Activated T-cell treated with anti-CD3 and anti-CD28 coated beads, Interleukin-2, amount 50 U/mL, for 4 hours (primary cell): Measurements from ENCODE around the gene SELE. TPM values are rescaled to one million over a fixed set of nuclear protein-coding genes. Genes with fewer than 3 reads are reported as not detected.
A peak's percentile ranks its signal among the peaks of the same experiment; 100 is the strongest.
"Not testable (repeated sequence)": the region's sequence is repeated elsewhere in the genome, so short reads cannot be mapped to it uniquely, and the experiment has no call there.

Experiments
- ATAC-seq, 2 donors: fragments of 200-7000 bp; cut with Tn5 transposase; one replicate each; pipeline ENCODE4 v1.10.0; 2021
- DNase-seq: peaks from one replicate; pipeline ENCODE4 v3.0.0-alpha.2; 2020
- H3K27me3 Mint-ChIP-seq: one replicate; pipeline ENCODE4 v1.8.0; 2021; ENCODE audit warnings: low read depth, mixed read lengths
- H3K36me3 Mint-ChIP-seq: one replicate; pipeline ENCODE4 v1.8.0; 2022; ENCODE audit warnings: mixed read lengths; ENCODE audit not compliant: insufficient read depth
- H3K4me1 Mint-ChIP-seq: one replicate; pipeline ENCODE4 v1.8.0; 2021; ENCODE audit warnings: low read depth, mixed read lengths
- H3K4me3 Mint-ChIP-seq: one replicate; pipeline ENCODE4 v1.8.0; 2021; ENCODE audit warnings: mild to moderate bottlenecking, moderate library complexity, mixed read lengths
- H3K9me3 Mint-ChIP-seq: one replicate; pipeline ENCODE4 v1.8.0; 2021; ENCODE audit warnings: mixed read lengths
- total RNA-seq, 3 donors: library from RNA; stranded (reverse); gene quantifications; one replicate each; pipeline ENCODE4 v1.2.1, GENCODE V29; 2021

Gene SELE
- total RNA-seq, 3 donors from 2014 or later: not detected

GRCh38 chr1:169741666-169742394 lies 8.0 kb upstream of the SELE start:
- H3K27me3 Mint-ChIP-seq: peaks cover 8% of the 10 kb centered on the region
- H3K4me3 Mint-ChIP-seq: no peak overlapping the region
- DNase-seq (no peak), ATAC-seq (no peak)
- no peaks in the 10 kb centered on the region for H3K9me3 Mint-ChIP-seq
- H3K4me1 Mint-ChIP-seq: no peaks in the 10 kb centered on the region
- no peaks in the 10 kb centered on the region for H3K36me3 Mint-ChIP-seq

GRCh38 chr1:169739980-169740379 lies 6.1 kb upstream of the SELE start:
- Mint-ChIP-seq H3K4me1 (no peaks in the 10 kb centered on the region), H3K27me3 (peaks cover 15% of the 10 kb centered on the region), H3K9me3 (no peaks in the 10 kb centered on the region), H3K36me3 (no peaks in the 10 kb centered on the region), H3K4me3 (no peak overlapping the region)
- DNase-seq (no peak), ATAC-seq (no peak)

GRCh38 chr1:169731446-169731845 lies 2.4 kb downstream of the SELE start:
- Mint-ChIP-seq H3K4me1 (no peaks in the 10 kb centered on the region), H3K9me3 (no peaks in the 10 kb centered on the region), H3K27me3 (peaks cover 11% of the 10 kb centered on the region), H3K36me3 (no peaks in the 10 kb centered on the region), H3K4me3 (no peak overlapping the region)
- DNase-seq: no peak
- no peak for ATAC-seq

GRCh38 chr1:169729991-169730390 lies 3.9 kb downstream of the SELE start:
- peaks cover 7% of the 10 kb centered on the region for H3K27me3 Mint-ChIP-seq
- H3K36me3 Mint-ChIP-seq: no peaks in the 10 kb centered on the region
- H3K4me3 Mint-ChIP-seq: no peak overlapping the region
- H3K9me3 Mint-ChIP-seq: no peaks in the 10 kb centered on the region
- ATAC-seq (no peak), DNase-seq (no peak)
- H3K4me1 Mint-ChIP-seq: no peaks in the 10 kb centered on the region

- peaks cover 7% of the 10 kb centered on the region for H3K27me3 Mint-ChIP-seq
- no peak for ATAC-seq
- H3K4me1 Mint-ChIP-seq: no peaks in the 10 kb centered on the region
- H3K9me3 Mint-ChIP-seq: no peaks in the 10 kb centered on the region
- no peak for DNase-seq
- H3K36me3 Mint-ChIP-seq: no peaks in the 10 kb centered on the region
- no peak overlapping the region for H3K4me3 Mint-ChIP-seq
Measured at GRCh38 chr1:169727307-169727706, 6.6 kb downstream of the SELE start.

- H3K27me3 Mint-ChIP-seq: peaks cover 7% of the 10 kb centered on the region
- ATAC-seq: no peak
Measured at GRCh38 chr1:169726851-169727250, 7.0 kb downstream of the SELE start.

GRCh38 chr1:169725930-169726329 lies 7.9 kb downstream of the SELE start:
- Mint-ChIP-seq H3K4me1 (no peaks in the 10 kb centered on the region), H3K27me3 (peaks cover 4% of the 10 kb centered on the region), H3K9me3 (no peaks in the 10 kb centered on the region), H3K4me3 (no peak overlapping the region), H3K36me3 (no peaks in the 10 kb centered on the region)
- DNase-seq (no peak), ATAC-seq (no peak)

More at GRCh38 chr1:169726851-169727250, 7.0 kb downstream of the SELE start:
- Mint-ChIP-seq H3K9me3 (no peaks in the 10 kb centered on the region), H3K36me3 (no peaks in the 10 kb centered on the region), H3K4me3 (no peak overlapping the region), H3K4me1 (no peaks in the 10 kb centered on the region)
- DNase-seq: no peak

GRCh38 chr1:169724168-169724567 lies 9.7 kb downstream of the SELE start:
- peaks cover 4% of the 10 kb centered on the region for H3K27me3 Mint-ChIP-seq
- no peaks in the 10 kb centered on the region for H3K4me1 Mint-ChIP-seq
- H3K36me3 Mint-ChIP-seq: no peaks in the 10 kb centered on the region
- no peaks in the 10 kb centered on the region for H3K9me3 Mint-ChIP-seq
- no peak overlapping the region for H3K4me3 Mint-ChIP-seq
- DNase-seq (no peak), ATAC-seq (no peak)

- Mint-ChIP-seq H3K9me3 (no peaks in the 10 kb centered on the region), H3K36me3 (no peaks in the 10 kb centered on the region), H3K27me3 (peaks cover 4% of the 10 kb centered on the region), H3K4me3 (no peak overlapping the region), H3K4me1 (no peaks in the 10 kb centered on the region)
- no peak for ATAC-seq
- no peak for DNase-seq
Measured at GRCh38 chr1:169723763-169724162, 10.1 kb downstream of the SELE start.

GRCh38 chr1:169722779-169723178 lies 11.1 kb downstream of the SELE start:
- Mint-ChIP-seq H3K4me3 (no peak overlapping the region), H3K9me3 (no peaks in the 10 kb centered on the region), H3K36me3 (no peaks in the 10 kb centered on the region), H3K27me3 (peaks cover 4% of the 10 kb centered on the region), H3K4me1 (no peaks in the 10 kb centered on the region)
- ATAC-seq (no peak), DNase-seq (no peak)

- ATAC-seq, H3K4me3 Mint-ChIP-seq, H3K36me3 Mint-ChIP-seq: not testable (repeated sequence)
Measured at GRCh38 chr1:169715100-169715499, 18.8 kb downstream of the SELE start.

GRCh38 chr1:169713090-169713489 lies 20.8 kb downstream of the SELE start:
- not testable (repeated sequence) for DNase-seq, H3K27me3 Mint-ChIP-seq, H3K4me3 Mint-ChIP-seq, H3K9me3 Mint-ChIP-seq, H3K36me3 Mint-ChIP-seq, ATAC-seq
- peaks cover 22% of the 10 kb centered on the region for H3K4me1 Mint-ChIP-seq

More at GRCh38 chr1:169715100-169715499, 18.8 kb downstream of the SELE start:
- peaks cover 10% of the 10 kb centered on the region for H3K4me1 Mint-ChIP-seq
- not testable (repeated sequence) for H3K27me3 Mint-ChIP-seq, H3K9me3 Mint-ChIP-seq, DNase-seq

- Mint-ChIP-seq H3K4me1 (peaks cover 24% of the 10 kb centered on the region), H3K4me3 (peak overlapping the region; percentile 84), H3K36me3 (peaks cover 12% of the 10 kb centered on the region), H3K27me3 (peaks cover 3% of the 10 kb centered on the region), H3K9me3 (peaks cover 1% of the 10 kb centered on the region)
- ATAC-seq (no peak), DNase-seq (no peak)
Measured at GRCh38 chr1:169712309-169712631, 21.6 kb downstream of the SELE start.

GRCh38 chr1:169711469-169712308 lies 22.2 kb downstream of the SELE start, which contains the start of gene SELL:
Gene SELL, minus strand, starts transcription at chr1:169711620. Its CDS starts 122 bp downstream, at chr1:169711498.
- Mint-ChIP-seq H3K36me3 (peaks cover 17% of the 10 kb centered on the region), H3K27me3 (peaks cover 3% of the 10 kb centered on the region), H3K4me1 (peaks cover 29% of the 10 kb centered on the region), H3K9me3 (no peaks in the 10 kb centered on the region), H3K4me3 (peak within 1 kb of the TSS; percentile 84)
- DNase-seq: peak; percentile 68
- peak; percentile 81 to 82 for ATAC-seq

- ATAC-seq (no peak), DNase-seq (no peak)
- peaks cover 60% of the 10 kb centered on the region for H3K4me1 Mint-ChIP-seq
- H3K9me3 Mint-ChIP-seq: no peaks in the 10 kb centered on the region
- H3K27me3 Mint-ChIP-seq: no peaks in the 10 kb centered on the region
- peak overlapping the region; percentile 84 for H3K4me3 Mint-ChIP-seq
- H3K36me3 Mint-ChIP-seq: peaks cover 46% of the 10 kb centered on the region
Measured at GRCh38 chr1:169708647-169709046, 25.2 kb downstream of the SELE start.
